Spinal cord (tissue), 10 donors: ENCODE measurements around the gene KRTAP3-2. TPM values are rescaled to one million over a fixed set of nuclear protein-coding genes. Genes with fewer than 3 reads are reported as not detected.

Source experiments
- DNase-seq, 6 donors: peaks; one replicate each; pipeline versions ENCODE4 v3.0.0 to v3.0.0-alpha.2; 2013 to 2015; ENCODE audit warnings: low spot score in 6 of 6, low read depth in 4 of 6
- H3K27ac ChIP-seq: one replicate; pipeline ENCODE4 v1.5.1; 2013; ENCODE audit warnings: low read depth, low read length, control low read depth
- H3K27me3 ChIP-seq: one replicate; pipeline ENCODE4 v1.6.1; 2013; ENCODE audit warnings: low read length; ENCODE audit not compliant: control insufficient read depth, insufficient read depth
- H3K36me3 ChIP-seq: one replicate; pipeline ENCODE4 v1.6.1; 2013; ENCODE audit warnings: low read length; ENCODE audit not compliant: control insufficient read depth, insufficient read depth
- H3K4me1 ChIP-seq: one replicate; pipeline ENCODE4 v1.6.1; 2013; ENCODE audit warnings: low read length; ENCODE audit not compliant: control insufficient read depth, insufficient read depth
- H3K4me3 ChIP-seq: one replicate; pipeline ENCODE4 v1.5.1; 2013; ENCODE audit warnings: low read depth, low read length, control low read depth
- H3K9me3 ChIP-seq: one replicate; pipeline ENCODE4 v1.6.1; 2013; ENCODE audit warnings: low read length; ENCODE audit not compliant: control insufficient read depth, insufficient read depth
- WGBS: methylation state at CpG from one replicate; pipeline ENCODE4 v1.1.5; 2013; ENCODE audit warnings: missing lambda C conversion rate; ENCODE audit not compliant: insufficient coverage; 5-methylcytosine and 5-hydroxymethylcytosine counted together
- polyA plus RNA-seq, 2 donors: library from polyadenylated mRNA; unstranded; fragments of 120-200 nt; gene quantifications; one replicate each; pipeline ENCODE4 v1.2.1, GENCODE V29; 2013; ENCODE audit not compliant: insufficient read length in 2 of 2
- small RNA-seq: library from RNA; depleted of rRNA; stranded (forward); fragments of <200 nt; gene quantifications from one replicate; pipeline ENCODE3, GENCODE V24; 2014; ENCODE audit warnings: low replicate concordance
- total RNA-seq, 2 donors: library from RNA; depleted of rRNA in 1 of 2; stranded (reverse); fragments of 120-200 nt in 1 of 2; fragments of >200 nt in 1 of 2; gene quantifications; one replicate each; pipeline versions ENCODE4 v1.2.3 to v1.2.4, GENCODE V29; 2013 to 2014
- donor health status: healthy.

The KRTAP3-2 gene
- total and polyA plus RNA-seq, 4 donors: not detected

DNA sequence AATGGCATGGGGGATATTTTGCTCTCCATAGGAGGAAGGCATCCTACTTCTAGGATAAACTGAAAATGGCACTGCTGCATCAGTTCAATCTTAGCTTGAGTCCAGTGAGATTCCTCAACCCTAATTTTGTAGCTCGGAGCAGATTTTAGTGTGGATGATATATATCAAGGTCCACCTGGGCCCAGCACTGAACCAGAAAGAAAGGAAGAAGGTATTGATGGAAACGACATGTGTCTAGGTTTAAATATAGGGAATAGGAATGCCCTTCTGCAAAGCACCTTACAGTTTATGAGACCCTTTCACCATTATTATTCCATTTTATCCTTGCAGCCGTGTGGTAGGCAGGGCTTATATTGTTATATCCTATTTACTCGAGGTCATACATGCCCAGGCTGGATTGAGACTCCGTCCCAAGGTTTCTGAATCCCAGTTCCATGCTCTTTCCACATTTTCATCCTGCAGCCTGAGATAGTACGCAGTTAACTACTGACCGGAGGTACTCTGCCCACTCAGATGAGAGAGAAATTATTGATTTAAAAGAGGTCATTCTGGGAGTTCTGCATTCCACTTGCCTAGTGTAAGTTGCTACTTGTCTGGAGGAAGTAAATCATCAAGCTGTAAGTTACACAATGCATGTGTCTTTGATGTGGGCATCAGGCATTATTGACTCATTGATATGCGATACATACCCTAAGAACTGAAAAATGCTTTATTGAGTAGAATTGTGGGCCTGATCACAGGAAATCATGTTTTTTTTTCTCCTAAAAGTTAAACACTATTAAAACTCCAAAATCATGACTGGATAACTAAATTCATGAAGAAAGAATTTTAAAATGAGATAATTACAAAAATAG is 43.1 kb downstream of the KRTAP3-2 start:
- 60% methylated on average over 1 of the region's 8 CpGs for WGBS
- H3K27me3 ChIP-seq: no peaks in the 10 kb centered on the region
- no peaks in the 10 kb centered on the region for H3K36me3 ChIP-seq
- no peak overlapping the region for H3K27ac ChIP-seq
- H3K4me3 ChIP-seq: no peak overlapping the region
- H3K4me1 ChIP-seq: no peaks in the 10 kb centered on the region
- H3K9me3 ChIP-seq: no peaks in the 10 kb centered on the region
- DNase-seq: no peak

DNA sequence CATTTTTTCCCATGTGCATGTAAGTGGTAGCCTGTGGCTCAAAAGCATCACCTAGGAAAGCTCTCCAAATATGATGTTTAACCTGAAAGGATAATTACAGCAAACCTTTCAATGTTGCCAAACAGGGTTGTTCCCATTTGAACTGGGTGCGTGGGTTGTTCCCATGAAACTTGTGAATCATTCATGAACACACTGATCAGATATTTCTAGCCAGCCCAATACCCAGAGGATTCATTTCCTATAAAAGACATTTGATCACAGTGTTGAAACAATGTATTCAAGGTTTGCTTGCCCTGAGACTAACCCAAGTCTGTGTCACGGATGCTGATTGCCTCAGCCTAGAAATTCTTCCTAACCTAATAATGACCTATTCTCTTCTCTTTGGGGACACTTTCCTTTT is 45.8 kb downstream of the KRTAP3-2 start:
- H3K27ac ChIP-seq: no peak overlapping the region
- peaks cover 4% of the 10 kb centered on the region for H3K4me1 ChIP-seq
- H3K36me3 ChIP-seq: no peaks in the 10 kb centered on the region
- no peaks in the 10 kb centered on the region for H3K9me3 ChIP-seq
- WGBS: 100% methylated on average over 1 of the region's 2 CpGs
- H3K27me3 ChIP-seq: no peaks in the 10 kb centered on the region
- no peak overlapping the region for H3K4me3 ChIP-seq
- DNase-seq: no peak

DNA sequence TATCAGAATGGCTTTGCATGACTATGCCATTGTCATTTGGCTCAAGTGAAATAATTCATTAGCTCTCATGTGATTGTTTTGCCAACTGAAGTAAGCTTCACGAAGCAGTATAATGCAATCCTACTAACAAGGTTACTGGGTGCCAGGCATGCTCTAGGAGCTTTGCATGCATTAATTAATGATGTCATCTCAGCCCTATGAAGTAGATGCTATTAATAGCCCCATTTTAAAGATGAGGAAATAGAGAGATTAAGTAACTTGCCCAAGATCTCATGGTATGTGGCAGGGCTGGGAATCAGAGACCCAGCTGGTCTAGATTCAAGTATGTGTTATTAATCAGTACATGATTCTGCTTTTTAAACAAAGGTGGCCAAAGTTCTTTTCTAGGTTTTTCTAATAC is 47.0 kb downstream of the KRTAP3-2 start:
- peaks cover 4% of the 10 kb centered on the region for H3K4me1 ChIP-seq
- no peak for DNase-seq
- H3K4me3 ChIP-seq: no peak overlapping the region
- no peaks in the 10 kb centered on the region for H3K27me3 ChIP-seq
- no peaks in the 10 kb centered on the region for H3K9me3 ChIP-seq
- no peaks in the 10 kb centered on the region for H3K36me3 ChIP-seq
- WGBS: no CpG with 5 or more reads among the region's 1 CpG
- H3K27ac ChIP-seq: no peak overlapping the region

DNA sequence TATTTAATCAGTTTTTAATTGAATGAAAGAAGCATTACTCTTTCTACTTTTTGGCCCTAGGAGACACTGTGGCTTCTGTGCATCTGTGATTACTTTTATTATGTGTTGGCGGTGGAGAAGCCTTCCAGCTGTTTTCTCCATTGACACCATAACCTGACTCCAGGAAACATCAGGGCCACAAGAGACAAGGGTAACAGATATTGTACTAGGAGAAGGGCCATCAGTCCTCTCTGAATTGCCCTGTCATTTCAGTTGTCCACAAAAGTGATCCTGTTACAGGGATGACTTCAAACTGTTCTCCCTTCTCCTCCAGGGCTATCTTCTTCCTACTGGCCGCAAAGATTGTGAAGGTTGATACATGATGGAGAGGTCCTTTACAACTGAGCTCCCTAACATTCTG is 47.6 kb downstream of the KRTAP3-2 start:
- H3K36me3 ChIP-seq: no peaks in the 10 kb centered on the region
- no peaks in the 10 kb centered on the region for H3K9me3 ChIP-seq
- WGBS: no CpG with 5 or more reads among the region's 2 CpGs
- H3K4me3 ChIP-seq: no peak overlapping the region
- H3K27me3 ChIP-seq: no peaks in the 10 kb centered on the region
- H3K27ac ChIP-seq: no peak overlapping the region
- peaks cover 4% of the 10 kb centered on the region for H3K4me1 ChIP-seq
- DNase-seq: peak in 1 of 6 donors; percentile 48

DNA sequence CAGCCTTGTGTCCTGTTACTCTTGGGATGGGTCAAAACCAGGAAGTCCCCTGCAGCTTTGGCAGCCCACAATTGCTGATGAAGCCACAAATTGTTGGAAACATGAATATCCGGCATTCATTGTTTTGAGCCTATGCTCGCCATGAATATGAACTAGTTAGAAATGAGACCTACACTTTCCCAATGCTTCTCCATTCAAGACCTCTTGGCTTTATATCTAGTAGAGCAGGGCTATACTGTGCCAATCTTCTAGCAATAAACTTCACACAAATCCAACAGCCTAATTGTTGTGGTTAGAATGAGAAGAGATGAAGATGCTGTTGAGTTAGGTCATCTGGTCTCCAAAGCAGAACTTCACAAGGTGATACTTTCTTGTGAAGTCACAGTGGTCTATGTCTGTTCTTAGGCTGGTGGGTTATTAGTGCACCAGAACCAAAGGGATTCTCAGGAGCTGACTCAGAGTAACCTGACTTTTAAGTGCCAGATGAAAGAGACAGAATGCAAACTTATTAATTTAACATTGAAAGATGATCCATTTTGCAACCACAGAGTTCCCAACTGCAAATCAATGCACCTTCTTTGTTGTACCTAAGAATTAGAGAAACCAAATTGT is 48.6 kb downstream of the KRTAP3-2 start:
- no peak for DNase-seq
- WGBS: no CpG with 5 or more reads among the region's 2 CpGs
- Histone ChIP-seq H3K4me3 (no peak overlapping the region), H3K9me3 (no peaks in the 10 kb centered on the region), H3K27ac (no peak overlapping the region), H3K27me3 (no peaks in the 10 kb centered on the region), H3K4me1 (peaks cover 4% of the 10 kb centered on the region), H3K36me3 (no peaks in the 10 kb centered on the region)

DNA sequence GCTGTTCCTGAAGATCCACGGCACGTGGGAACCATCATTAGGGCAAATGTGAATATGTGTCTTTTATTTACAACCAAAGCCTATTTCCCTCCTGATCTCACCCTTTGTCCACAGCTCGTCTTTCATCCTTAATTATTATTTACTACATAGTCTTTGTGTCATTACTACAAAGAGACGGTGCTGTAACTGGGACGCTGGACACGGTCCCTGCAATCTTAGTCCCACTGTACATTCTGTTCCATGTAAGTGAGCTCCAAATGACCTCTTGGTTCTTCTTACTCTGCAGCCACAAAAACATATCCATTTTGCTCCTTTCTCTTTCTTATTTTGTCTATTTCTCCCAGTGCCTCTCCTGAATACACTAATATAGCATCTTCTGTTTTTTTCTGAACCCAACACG is 49.5 kb downstream of the KRTAP3-2 start:
- Histone ChIP-seq H3K27ac (no peak overlapping the region), H3K36me3 (no peaks in the 10 kb centered on the region), H3K9me3 (no peaks in the 10 kb centered on the region), H3K4me1 (peaks cover 4% of the 10 kb centered on the region), H3K4me3 (no peak overlapping the region), H3K27me3 (no peaks in the 10 kb centered on the region)
- WGBS: 31% methylated on average over 3 of the region's 7 CpGs
- DNase-seq: no peak

DNA sequence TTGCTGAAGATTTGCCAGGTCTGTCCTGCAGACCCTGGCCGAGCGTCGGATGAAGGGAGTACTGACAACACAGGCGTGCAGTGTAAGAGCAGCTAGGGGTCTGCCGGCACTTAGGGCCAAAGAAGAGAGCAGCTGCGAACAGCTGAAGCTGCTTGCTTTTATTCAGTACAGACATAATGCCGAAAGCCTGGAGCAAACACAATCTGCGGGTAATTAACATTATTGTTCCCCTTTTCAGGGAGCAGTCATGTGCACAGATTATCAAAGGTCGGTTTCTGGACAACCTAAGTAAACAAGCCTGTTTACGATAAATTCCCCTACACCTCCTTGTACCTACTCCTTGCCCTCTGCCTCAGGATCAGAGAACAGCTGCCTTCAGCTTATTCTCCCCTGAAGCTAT is 50.3 kb downstream of the KRTAP3-2 start:
- H3K27ac ChIP-seq: no peak overlapping the region
- H3K4me1 ChIP-seq: peaks cover 4% of the 10 kb centered on the region
- no peaks in the 10 kb centered on the region for H3K27me3 ChIP-seq
- H3K4me3 ChIP-seq: no peak overlapping the region
- 11% methylated on average over 10 of the region's 10 CpGs for WGBS
- DNase-seq: peak; percentile 4 to 80 (median 14)
- no peaks in the 10 kb centered on the region for H3K9me3 ChIP-seq
- no peaks in the 10 kb centered on the region for H3K36me3 ChIP-seq

Small RNA genes within 50 kb of the gene (small RNA-seq; reads per million reads assigned to genes)
- gene KRTAP3-4P: not detected

Other genes starting within 250 kb of the KRTAP3-2 start
Only the 30 nearest of the 37 such genes appear.
- gene KRT28, start 199.9 kb downstream of the KRTAP3-2 start, total RNA-seq: not detected
- not detected for gene KRT28, start 199.9 kb downstream of the KRTAP3-2 start, polyA plus RNA-seq
- 10 to 100 TPM in 1 of 2 donors, 1 to 10 TPM in 1; 4.3 to 17.5 TPM for gene KRT10, start 177.3 kb downstream of the KRTAP3-2 start, total RNA-seq
- 10 to 100 TPM; 62.6 to 65.0 TPM for gene KRT10, start 177.3 kb downstream of the KRTAP3-2 start, polyA plus RNA-seq
- gene KRT12, start 132.7 kb downstream of the KRTAP3-2 start, total RNA-seq: under 1 TPM in 1 of 2 donors, not detected in 1; 0.40 TPM
- gene KRT12, start 132.7 kb downstream of the KRTAP3-2 start, polyA plus RNA-seq: not detected
- gene KRT20, start 114.7 kb downstream of the KRTAP3-2 start, total RNA-seq: not detected
- not detected for gene KRT20, start 114.7 kb downstream of the KRTAP3-2 start, polyA plus RNA-seq
- 1 to 10 TPM in 1 of 2 donors, under 1 TPM in 1; 0.33 to 1.2 TPM for gene KRT23, start 62.3 kb downstream of the KRTAP3-2 start, total RNA-seq
- gene KRT23, start 62.3 kb downstream of the KRTAP3-2 start, polyA plus RNA-seq: under 1 TPM in 1 of 2 donors, not detected in 1; 0.56 TPM
- gene KRT39, start 33.0 kb downstream of the KRTAP3-2 start, total RNA-seq: not detected
- gene KRT39, start 33.0 kb downstream of the KRTAP3-2 start, polyA plus RNA-seq: not detected
- gene KRT40, start 15.6 kb downstream of the KRTAP3-2 start, total RNA-seq: under 1 TPM in 1 of 2 donors, not detected in 1; 0.40 TPM
- under 1 TPM; 0.27 to 0.33 TPM for gene KRT40, start 15.6 kb downstream of the KRTAP3-2 start, polyA plus RNA-seq
- gene KRTAP3-3, start 5.7 kb downstream of the KRTAP3-2 start, total RNA-seq: not detected
- gene KRTAP3-3, start 5.7 kb downstream of the KRTAP3-2 start, polyA plus RNA-seq: not detected
- gene KRTAP3-1, start 9.2 kb upstream of the KRTAP3-2 start, total RNA-seq: not detected
- gene KRTAP3-1, start 9.2 kb upstream of the KRTAP3-2 start, polyA plus RNA-seq: not detected
- gene KRTAP1-5, start 27.3 kb upstream of the KRTAP3-2 start, total RNA-seq: not detected
- gene KRTAP1-5, start 27.3 kb upstream of the KRTAP3-2 start, polyA plus RNA-seq: not detected
- gene KRTAP1-4, start 30.3 kb upstream of the KRTAP3-2 start, total RNA-seq: not detected
- gene KRTAP1-4, start 30.3 kb upstream of the KRTAP3-2 start, polyA plus RNA-seq: not detected
- gene KRTAP1-3, start 35.0 kb upstream of the KRTAP3-2 start, total RNA-seq: not detected
- gene KRTAP1-3, start 35.0 kb upstream of the KRTAP3-2 start, polyA plus RNA-seq: not detected
- not detected for gene KRTAP1-1, start 41.5 kb upstream of the KRTAP3-2 start, total RNA-seq
- not detected for gene KRTAP1-1, start 41.5 kb upstream of the KRTAP3-2 start, polyA plus RNA-seq
- gene KRTAP2-1, start 47.4 kb upstream of the KRTAP3-2 start, total RNA-seq: not detected
- not detected for gene KRTAP2-1, start 47.4 kb upstream of the KRTAP3-2 start, polyA plus RNA-seq
- gene KRTAP2-2, start 55.3 kb upstream of the KRTAP3-2 start, total RNA-seq: not detected
- not detected for gene KRTAP2-2, start 55.3 kb upstream of the KRTAP3-2 start, polyA plus RNA-seq
- gene KRTAP2-3, start 60.2 kb upstream of the KRTAP3-2 start, total RNA-seq: not detected
- not detected for gene KRTAP2-3, start 60.2 kb upstream of the KRTAP3-2 start, polyA plus RNA-seq
- gene KRTAP2-4, start 66.0 kb upstream of the KRTAP3-2 start, total RNA-seq: not detected
- gene KRTAP2-4, start 66.0 kb upstream of the KRTAP3-2 start, polyA plus RNA-seq: not detected
- gene KRTAP4-7, start 84.2 kb upstream of the KRTAP3-2 start, total RNA-seq: not detected
- not detected for gene KRTAP4-7, start 84.2 kb upstream of the KRTAP3-2 start, polyA plus RNA-seq
- gene KRTAP4-8, start 98.2 kb upstream of the KRTAP3-2 start, total RNA-seq: not detected
- gene KRTAP4-8, start 98.2 kb upstream of the KRTAP3-2 start, polyA plus RNA-seq: not detected
- not detected for gene KRTAP4-16, start 102.3 kb upstream of the KRTAP3-2 start, total RNA-seq
- gene KRTAP4-16, start 102.3 kb upstream of the KRTAP3-2 start, polyA plus RNA-seq: not detected
- not detected for gene KRTAP4-9, start 105.5 kb upstream of the KRTAP3-2 start, total RNA-seq
- not detected for gene KRTAP4-9, start 105.5 kb upstream of the KRTAP3-2 start, polyA plus RNA-seq
- not detected for gene KRTAP4-11, start 118.5 kb upstream of the KRTAP3-2 start, total RNA-seq
- gene KRTAP4-11, start 118.5 kb upstream of the KRTAP3-2 start, polyA plus RNA-seq: not detected
- gene KRTAP4-12, start 124.3 kb upstream of the KRTAP3-2 start, total RNA-seq: not detected
- gene KRTAP4-12, start 124.3 kb upstream of the KRTAP3-2 start, polyA plus RNA-seq: not detected
- gene KRTAP4-6, start 140.6 kb upstream of the KRTAP3-2 start, total RNA-seq: not detected
- not detected for gene KRTAP4-6, start 140.6 kb upstream of the KRTAP3-2 start, polyA plus RNA-seq
- gene KRTAP4-5, start 149.9 kb upstream of the KRTAP3-2 start, total RNA-seq: not detected
- not detected for gene KRTAP4-5, start 149.9 kb upstream of the KRTAP3-2 start, polyA plus RNA-seq
- gene KRTAP4-4, start 160.8 kb upstream of the KRTAP3-2 start, total RNA-seq: not detected
- gene KRTAP4-4, start 160.8 kb upstream of the KRTAP3-2 start, polyA plus RNA-seq: not detected
- gene KRTAP4-3, start 168.3 kb upstream of the KRTAP3-2 start, total RNA-seq: not detected
- gene KRTAP4-3, start 168.3 kb upstream of the KRTAP3-2 start, polyA plus RNA-seq: not detected
- not detected for gene KRTAP4-2, start 178.3 kb upstream of the KRTAP3-2 start, total RNA-seq
- not detected for gene KRTAP4-2, start 178.3 kb upstream of the KRTAP3-2 start, polyA plus RNA-seq
- not detected for gene KRTAP4-1, start 185.0 kb upstream of the KRTAP3-2 start, total RNA-seq
- gene KRTAP4-1, start 185.0 kb upstream of the KRTAP3-2 start, polyA plus RNA-seq: not detected
- gene KRTAP9-1, start 190.0 kb upstream of the KRTAP3-2 start, total RNA-seq: not detected
- not detected for gene KRTAP9-1, start 190.0 kb upstream of the KRTAP3-2 start, polyA plus RNA-seq